ENCODE results near the gene OR10V1. TPM values are rescaled to one million over a fixed set of nuclear protein-coding genes. Genes with fewer than 3 reads are reported as not detected.
A peak's percentile ranks its signal among the peaks of the same experiment; 100 is the strongest.

The OR10V1 gene
- total RNA-seq, 1 donor from 2014 or later: not detected

DNA sequence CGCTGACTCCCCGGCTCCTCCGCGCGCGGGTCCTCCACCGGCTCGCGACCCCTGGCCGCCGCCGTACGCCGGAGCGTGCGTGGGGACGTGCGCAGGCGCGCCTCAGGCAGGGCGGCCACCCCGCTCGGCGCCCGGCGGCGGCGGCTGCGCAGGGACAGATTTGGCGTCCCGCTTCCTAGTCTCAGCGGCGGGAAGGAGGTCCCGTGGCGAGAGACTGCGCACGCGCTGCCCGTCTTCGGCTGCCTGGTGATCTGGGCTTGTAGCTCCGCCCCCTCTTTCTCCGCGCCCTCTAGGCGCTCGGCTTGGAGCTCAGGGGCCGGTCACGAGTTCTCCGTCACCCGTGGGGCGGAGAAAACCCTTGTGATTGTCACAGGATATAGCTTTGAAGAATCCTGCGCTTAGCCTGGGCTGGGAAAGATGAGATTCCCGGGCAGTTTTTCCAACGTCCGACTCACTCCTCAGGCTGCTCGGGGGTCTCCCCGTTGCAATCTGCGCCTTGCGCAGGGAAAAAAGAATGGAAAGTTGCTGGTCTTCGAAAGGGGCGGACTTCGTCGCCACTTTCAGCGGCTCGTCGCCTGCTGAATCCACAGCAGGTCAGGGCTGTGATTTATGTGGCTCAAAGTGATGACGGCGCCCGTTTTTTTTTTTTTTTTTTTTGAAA, 44.6 kb downstream of the OR10V1 start, which contains the start of gene PATL1:
Gene PATL1 (minus strand): TSS at position 88 of the 661 bp plus-strand sequence. CDS start 142 bp downstream, outside the sequence.
- DNase-seq (ENCODE audit: low read depth): peak; percentile 99

DNA sequence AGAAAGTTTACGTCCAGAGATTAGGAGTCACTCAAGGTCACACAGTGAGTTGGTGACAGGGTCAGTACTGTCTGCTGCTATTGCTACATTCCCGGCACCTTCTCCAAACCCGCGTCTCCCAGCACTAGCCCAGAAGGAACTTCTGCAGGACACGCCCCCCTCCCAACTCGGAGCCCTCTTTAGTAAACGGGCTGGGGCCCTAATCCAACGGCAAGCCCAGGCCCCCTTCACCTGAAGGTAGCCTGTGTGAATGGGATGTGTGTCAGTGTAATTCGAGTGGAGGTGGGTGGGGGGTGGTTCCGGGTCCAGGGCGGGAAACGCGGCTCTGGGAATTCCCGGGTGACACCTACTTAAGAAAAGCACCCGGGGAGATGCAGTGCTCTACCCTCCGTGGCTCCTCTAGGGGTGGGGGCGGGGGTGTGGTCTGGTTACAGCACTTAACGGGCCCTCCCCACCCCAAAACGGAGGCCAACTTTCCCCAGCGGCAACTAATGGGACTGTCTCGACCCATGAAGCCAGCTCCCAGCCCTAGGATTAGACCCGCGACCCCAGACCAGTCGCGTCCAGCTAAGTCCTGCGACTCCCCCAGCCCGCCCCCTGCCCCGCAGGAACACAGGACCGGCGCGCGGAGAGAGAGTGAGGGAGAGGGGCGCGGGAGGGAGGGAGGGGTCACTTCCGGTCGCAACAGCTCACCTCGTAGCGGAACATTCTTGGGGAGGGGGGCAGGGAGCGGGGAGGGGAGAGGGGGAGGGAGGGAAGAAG, 45.3 kb downstream of the OR10V1 start:
- peak; percentile 36 for DNase-seq (ENCODE audit: low read depth)

DNA sequence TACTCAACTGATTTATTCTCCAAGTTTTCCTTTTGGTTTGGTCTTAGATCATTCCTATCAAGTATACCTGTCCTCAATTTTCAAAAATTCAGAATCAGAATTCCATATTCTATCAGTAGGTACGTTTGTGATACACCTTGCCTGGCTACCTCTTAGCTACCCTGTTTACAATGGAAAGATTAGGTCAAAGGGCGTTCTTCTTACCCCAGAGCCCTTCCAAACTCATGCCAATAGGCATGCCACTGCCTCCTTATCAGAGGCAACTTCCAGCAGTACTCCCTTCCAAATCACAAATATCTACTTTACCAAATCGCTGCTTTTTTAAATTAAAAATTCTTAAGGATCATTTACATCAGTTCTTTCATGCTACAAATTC, 45.8 kb downstream of the OR10V1 start:
- no peak for DNase-seq (ENCODE audit: low read depth)

- no peak for DNase-seq (ENCODE audit: low read depth)
Measured at GRCh38 chr11:59666969-59667368, 46.7 kb downstream of the OR10V1 start.

Other genes starting within 250 kb of the OR10V1 start
- not detected in 2 replicates for gene OR4D10, start 240.5 kb downstream of the OR10V1 start, total RNA-seq
- not detected in 2 replicates for gene OR4D11, start 210.3 kb downstream of the OR10V1 start, total RNA-seq
- not detected in 2 replicates for gene OR4D9, start 202.3 kb downstream of the OR10V1 start, total RNA-seq
- 23.1 and 28.1 TPM in 2 replicates for gene OSBP, start 98.1 kb downstream of the OR10V1 start, total RNA-seq
- gene PATL1, start 44.8 kb downstream of the OR10V1 start, total RNA-seq: 18.2 and 18.3 TPM in 2 replicates
- gene STX3, start 41.5 kb upstream of the OR10V1 start, total RNA-seq: 18.3 and 19.0 TPM in 2 replicates
- 35.2 and 42.6 TPM in 2 replicates for gene MRPL16, start 96.9 kb upstream of the OR10V1 start, total RNA-seq
- not detected in 2 replicates for gene CBLIF, start 131.7 kb upstream of the OR10V1 start, total RNA-seq
- gene TCN1, start 152.6 kb upstream of the OR10V1 start, total RNA-seq: not detected in 2 replicates
- not detected in 2 replicates for gene OOSP3, start 164.9 kb upstream of the OR10V1 start, total RNA-seq
- not detected in 2 replicates for gene OOSP1, start 224.6 kb upstream of the OR10V1 start, total RNA-seq